HG03135 (cell line): ENCODE measurements around the gene ZSCAN22.

Experiments
- ATAC-seq: cut with Tn5 transposase; IDR thresholded peaks from one replicate; pipeline ENCODE4 v1.9.1; 2021; ENCODE audit warnings: mild to moderate bottlenecking, moderate library complexity; ENCODE audit not compliant: unreplicated experiment

The ZSCAN22 gene

GRCh38 chr19:58350871-58351557 is 24.2 kb downstream of the ZSCAN22 start:
- ATAC-seq = no peak

DNA sequence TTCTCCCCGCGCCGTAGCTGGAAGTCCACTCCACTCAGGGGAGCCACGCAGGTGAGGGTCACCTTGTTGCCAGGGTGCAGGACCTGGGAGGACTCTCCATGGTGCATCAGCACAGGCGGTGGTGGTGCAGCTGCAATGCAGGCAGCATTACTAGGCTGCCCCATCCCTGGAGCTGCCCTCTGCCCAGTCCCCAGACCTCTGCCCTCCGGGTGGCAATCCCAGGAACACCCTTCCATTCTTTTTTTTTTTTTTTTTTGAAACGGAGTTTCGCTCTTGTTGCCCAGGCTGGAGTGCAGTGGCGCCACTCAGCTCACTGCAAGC is 24.7 kb downstream of the ZSCAN22 start:
- no peak for ATAC-seq

DNA sequence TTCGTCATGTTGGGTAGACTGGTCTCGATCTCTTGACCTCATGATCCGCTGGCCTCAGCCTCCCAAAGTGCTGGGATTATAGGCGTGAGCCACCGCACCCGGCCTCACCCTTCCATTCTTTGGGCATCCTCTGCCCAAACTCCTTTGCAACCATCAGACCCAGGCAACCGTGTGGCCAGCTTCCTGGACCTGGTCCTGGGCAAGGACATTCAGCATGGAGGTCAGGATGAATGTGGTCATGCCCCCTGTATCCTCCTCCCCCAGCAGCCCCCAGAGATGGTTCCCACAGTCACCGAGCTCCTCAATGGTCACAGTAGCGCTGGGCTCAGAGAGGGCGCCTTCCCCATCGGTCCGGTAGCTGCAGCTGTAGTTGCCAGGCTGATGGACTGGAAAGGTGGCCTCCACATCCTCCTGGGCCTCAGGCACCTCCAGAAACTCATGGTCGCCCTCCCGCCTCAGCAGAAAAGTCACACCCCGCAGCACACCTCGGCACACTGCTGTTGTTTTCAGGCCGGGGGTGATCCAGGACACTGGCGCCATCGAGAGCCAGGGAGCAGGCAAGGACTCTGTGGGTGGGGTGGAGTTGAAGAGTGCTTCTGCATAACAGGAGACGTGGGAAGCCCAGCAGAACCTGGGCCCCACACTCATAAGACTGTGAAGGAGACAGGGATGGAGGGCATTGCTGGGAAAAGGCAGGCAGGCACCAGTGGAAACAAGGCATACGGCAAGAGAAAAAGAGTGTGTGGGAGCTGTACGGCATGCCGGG is 25.4 kb downstream of the ZSCAN22 start:
- ATAC-seq = no peak

DNA sequence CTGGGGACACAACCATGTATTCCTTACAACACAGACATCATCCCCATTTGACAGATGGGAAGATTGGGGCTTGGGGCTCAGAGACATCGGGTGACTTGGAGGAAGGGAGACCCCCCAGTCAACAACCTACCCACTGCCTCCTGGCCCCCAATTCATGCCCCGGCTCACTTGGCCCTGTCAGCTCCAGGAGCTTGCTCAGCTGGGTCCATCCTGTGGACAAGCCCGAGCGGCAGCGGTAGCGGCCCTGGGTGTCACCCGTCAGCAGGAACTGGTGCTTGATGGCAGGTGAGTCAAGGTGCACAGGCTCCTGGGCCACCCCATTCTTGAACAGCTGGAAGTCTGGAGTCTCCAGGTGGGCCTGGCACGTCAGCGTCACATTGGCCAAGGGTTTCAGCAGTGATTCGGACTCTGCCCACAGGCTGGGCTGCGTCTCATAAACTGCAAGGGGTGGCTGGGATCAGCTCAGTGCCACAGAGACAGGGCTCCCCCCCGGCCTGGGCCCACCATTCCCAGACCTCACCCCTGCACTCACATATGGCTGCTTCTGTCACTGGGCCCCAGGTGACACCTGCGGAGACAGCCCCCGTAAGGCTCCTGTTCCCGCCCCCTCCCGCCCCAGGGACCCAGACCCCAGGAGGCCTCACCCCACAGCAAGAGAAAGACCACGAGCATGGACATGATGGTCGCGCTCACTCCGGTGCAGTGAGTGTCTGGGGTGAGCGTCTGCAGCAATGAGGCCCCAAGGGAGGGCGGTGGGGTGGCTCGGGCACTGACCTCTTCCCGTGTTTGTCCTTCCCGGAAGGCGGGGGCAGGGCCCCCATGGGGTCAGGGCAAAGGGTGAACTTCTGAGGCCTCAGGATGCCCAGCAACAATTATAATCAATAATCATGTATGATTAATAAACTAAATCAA is 26.2 kb downstream of the ZSCAN22 start, which contains the start of gene A1BG:
Gene A1BG, minus strand, starts transcription at position 733 of the 912 bp plus-strand sequence. Its CDS starts 55 bp downstream, at position 678.
- ATAC-seq = no peak

GRCh38 chr19:58353717-58354477 is 27.1 kb downstream of the ZSCAN22 start:
- ATAC-seq = no peak

GRCh38 chr19:58354478-58355030 is 27.8 kb downstream of the ZSCAN22 start:
- no peak for ATAC-seq

GRCh38 chr19:58355215-58355796 is 28.5 kb downstream of the ZSCAN22 start:
- ATAC-seq = no peak

DNA sequence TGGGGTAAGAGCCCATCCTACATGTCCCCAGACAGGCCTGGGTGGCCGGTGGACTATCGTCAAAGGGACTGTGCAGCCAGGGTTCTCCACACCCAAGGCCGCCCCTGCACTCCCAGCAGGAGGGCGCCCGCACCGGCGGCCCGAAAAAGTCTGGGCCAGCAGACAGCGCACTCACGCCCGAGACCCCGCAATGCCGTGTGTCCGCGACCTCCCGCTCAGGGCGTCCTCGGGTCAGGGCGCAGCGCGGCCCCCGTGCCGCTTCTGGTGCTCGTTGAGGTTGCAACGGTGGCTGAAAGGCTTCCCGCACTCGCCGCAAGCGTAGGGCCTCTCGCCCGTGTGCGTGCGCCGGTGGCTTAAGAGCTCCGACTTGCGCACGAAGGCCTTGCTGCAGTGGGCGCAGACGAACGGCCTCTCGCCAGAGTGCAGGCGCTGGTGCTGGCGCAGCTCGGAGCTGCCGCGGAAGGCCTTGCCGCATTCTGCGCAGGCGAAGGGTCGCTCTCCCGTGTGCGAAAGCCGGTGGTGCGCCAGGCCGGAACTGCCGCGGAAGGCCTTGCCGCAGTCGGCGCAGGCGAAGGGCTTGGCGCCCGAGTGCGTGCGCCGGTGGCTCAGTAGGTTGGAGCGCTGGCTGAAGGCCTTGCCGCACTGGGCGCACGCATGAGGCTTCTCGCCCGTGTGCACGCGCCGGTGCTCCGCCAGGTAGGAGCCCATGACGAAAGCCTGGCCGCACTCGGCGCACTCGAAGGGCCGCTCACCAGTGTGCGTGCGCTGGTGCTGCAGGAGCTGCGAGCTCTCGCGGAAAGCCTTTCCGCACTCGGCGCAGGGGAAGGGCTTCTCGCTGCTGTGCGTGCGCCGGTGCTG is 29.3 kb downstream of the ZSCAN22 start:
- no peak for ATAC-seq

DNA sequence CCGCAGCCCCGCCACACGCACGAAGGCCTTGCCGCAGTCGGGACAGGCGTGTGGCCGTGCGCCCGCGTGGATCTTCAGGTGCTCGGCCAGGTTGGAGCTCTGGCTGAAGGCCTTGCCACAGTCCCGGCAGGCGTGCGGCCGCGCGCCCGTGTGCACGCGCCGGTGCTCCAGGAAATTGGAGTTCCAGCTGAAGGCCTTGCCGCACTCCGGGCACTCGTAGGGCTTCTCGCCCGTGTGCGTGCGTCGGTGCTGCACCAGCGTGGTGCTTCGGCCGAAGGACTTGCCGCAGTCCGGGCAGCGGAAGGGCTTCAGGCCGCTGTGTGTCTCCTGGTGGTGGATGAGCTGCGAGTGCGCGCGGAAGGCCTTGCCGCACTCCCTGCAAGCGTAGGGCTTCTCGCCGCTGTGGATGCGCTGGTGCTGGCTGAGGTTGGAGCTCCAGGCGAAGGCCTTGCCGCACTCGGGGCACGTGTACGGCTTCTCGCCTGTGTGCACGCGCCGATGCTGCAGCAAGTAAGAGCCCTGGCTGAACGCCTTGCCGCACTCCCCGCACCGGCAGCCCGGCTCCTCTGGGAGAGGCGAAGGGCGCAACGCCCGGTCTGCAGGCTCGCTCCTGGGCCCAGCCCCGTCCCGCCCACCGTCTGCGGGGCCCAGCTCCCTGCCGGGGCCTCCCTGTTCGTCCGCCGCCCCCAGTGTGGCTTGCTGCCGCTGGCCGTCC is 30.1 kb downstream of the ZSCAN22 start:
- no peak for ATAC-seq

DNA sequence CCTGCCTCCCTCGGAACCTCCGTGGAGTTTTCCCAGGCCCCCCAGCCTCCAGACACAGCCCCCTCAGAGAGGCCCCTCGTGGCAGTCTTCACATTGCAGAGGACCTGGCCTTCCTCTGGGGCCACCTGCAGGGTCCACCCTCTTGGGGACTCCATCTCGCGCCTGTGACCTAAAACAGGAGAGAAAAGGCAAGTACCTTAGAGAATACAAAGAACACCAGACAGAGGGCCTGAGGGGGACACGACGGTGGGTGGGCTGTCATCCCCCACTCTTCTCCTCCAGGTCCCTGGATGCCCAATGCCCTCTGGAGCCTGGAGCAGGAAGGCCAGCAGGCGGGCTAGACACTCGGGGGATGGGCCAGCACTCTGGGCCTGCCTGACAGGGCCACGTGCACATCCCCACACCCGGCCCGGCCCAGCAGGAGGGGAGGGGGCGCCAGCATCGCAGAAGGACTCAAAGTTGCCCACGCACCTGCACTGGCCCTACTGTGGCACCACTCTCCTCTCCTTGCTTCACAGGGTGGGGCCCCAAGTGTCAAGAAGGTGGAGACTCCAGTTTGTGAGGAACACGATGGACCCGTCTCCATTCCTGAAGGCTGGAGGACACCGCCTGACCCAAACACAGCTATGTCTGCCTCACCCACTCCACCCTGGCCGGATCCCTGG is 30.8 kb downstream of the ZSCAN22 start:
- ATAC-seq = no peak

GRCh38 chr19:58361900-58362271 is 35.1 kb downstream of the ZSCAN22 start:
- ATAC-seq = peak; percentile 12

DNA sequence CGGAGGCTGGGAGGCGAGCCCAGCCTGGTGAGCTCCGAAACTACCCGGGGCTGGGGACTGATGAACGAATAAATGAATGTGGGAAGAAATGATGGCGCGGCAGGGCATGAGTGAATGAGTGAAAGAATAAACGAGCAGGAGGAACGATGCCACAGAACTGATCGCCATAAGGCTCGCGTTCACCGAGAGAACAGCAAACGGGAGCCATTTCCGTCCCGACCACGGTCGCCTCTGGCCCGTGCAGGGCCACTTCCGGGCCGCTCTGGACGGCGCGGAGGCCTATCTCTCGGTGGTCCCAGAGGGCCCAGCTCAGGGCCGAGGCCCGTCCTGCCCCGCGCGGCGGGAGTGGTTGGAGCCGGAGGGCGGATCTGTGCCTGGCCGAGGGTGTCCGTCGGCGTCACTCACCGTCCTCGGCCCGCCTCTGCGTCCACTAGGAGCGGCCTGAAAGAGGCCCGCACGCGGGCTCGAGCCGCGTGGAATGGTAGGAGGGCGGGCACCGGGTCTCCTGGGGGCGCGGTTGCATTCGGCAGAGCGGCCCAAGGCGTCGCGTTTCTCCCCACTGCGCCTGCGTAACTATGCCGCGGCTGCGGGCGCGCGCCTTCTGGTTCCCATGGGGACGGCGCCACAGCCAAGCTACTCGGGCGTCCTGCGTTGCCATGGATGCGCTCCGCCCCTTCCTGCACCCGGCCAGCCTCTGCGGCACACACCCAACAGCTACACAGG is 35.6 kb downstream of the ZSCAN22 start, which contains the start of gene ZNF497:
Gene ZNF497, minus strand, starts transcription at position 480 of the 723 bp plus-strand sequence. CDS start 5,116 bp downstream, outside the sequence.
- ATAC-seq = peak; percentile 80

GRCh38 chr19:58364146-58364545 is 37.4 kb downstream of the ZSCAN22 start:
- no peak for ATAC-seq

- no peak for ATAC-seq
Observed at GRCh38 chr19:58366585-58367430, 40.0 kb downstream of the ZSCAN22 start.

DNA sequence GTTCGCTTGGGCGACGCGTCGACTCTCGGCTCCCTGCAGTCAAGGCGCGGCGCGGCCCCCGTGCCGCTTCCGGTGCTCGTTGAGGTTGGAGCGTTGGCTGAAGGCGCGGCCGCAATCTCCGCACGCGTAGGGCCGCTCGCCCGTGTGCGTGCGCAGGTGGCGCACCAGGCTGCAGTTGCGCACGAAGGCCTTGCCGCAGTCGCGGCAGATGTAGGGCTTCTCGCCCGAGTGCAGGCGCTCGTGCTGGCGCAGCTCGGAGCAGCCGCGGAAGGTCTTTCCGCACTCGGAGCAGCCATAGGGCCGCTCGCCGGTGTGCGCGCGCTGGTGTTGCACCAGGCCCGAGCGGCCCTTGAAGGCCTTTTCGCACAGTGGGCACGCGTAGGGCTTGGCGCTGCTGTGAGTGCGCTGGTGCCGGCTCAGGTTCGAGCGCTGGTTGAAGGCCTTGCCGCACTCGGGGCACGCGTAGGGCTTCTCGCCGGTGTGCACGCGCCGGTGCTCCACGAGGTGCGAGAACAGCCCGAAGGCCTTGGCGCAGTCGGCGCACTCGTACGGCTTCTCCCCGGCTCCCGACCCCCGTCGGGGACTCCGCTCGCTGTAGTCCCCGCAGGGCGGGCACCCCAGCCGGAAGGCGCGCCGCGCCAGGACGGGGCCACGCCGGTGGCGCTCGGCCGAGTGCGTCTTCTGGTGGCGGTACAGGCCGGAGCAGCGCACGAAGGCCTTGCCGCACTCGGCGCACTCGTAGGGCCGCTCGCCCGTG is 41.1 kb downstream of the ZSCAN22 start:
- ATAC-seq = no peak
